Lower leg skin (tissue), 3 donors: ENCODE data around the gene TRDN.

ENCODE experiments used
- POLR2A ChIP-seq, 2 donors: fragments of 450-650 bp; IDR thresholded peaks; one replicate each; pipeline ENCODE4 v1.6.1; 2016 to 2017; ENCODE audit warnings: antibody characterized with exemption in 2 of 2, mild to moderate bottlenecking in 1 of 2, moderate library complexity in 1 of 2
- TF ChIP-seq, protein P1 (sequence below), 3 donors: fragments of 450-650 bp; IDR thresholded peaks; one replicate each; pipeline ENCODE4 v1.5.1; 2016; ENCODE audit warnings: antibody characterized with exemption in 3 of 3, mild to moderate bottlenecking in 3 of 3, moderate library complexity in 2 of 3

DNA sequence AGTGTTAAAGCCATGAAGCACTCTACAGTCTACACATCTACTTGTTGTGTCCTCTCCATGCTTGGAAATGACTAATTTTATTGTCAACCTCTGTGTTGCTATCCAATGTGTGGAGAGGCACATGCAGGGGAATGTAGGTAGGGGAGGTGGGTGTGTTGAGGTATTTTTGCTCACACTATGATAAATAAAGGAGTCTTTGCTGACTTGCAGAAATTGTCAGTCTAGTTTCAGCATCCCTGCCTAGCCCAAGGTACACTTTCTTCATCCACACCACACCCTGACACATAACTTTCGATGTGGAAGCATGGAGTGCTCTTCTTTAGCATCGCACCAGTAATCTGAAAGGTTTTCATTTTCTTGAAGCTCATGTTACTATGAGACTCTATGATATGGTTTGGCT is 264.0 kb downstream of the TRDN start:
- no peak for TF ChIP-seq POLR2A (IDR thresholded peaks at IDR 0.05)
- TF ChIP-seq, protein P1, sequence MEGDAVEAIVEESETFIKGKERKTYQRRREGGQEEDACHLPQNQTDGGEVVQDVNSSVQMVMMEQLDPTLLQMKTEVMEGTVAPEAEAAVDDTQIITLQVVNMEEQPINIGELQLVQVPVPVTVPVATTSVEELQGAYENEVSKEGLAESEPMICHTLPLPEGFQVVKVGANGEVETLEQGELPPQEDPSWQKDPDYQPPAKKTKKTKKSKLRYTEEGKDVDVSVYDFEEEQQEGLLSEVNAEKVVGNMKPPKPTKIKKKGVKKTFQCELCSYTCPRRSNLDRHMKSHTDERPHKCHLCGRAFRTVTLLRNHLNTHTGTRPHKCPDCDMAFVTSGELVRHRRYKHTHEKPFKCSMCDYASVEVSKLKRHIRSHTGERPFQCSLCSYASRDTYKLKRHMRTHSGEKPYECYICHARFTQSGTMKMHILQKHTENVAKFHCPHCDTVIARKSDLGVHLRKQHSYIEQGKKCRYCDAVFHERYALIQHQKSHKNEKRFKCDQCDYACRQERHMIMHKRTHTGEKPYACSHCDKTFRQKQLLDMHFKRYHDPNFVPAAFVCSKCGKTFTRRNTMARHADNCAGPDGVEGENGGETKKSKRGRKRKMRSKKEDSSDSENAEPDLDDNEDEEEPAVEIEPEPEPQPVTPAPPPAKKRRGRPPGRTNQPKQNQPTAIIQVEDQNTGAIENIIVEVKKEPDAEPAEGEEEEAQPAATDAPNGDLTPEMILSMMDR (IDR thresholded peaks at IDR 0.05) = no peak
